Activated CD8-positive, alpha-beta memory T cell treated with anti-CD3 and anti-CD28 coated beads, Interleukin-2, amount 50 U/mL, for 4 hours (primary cell): ENCODE data around the gene SHPK.

ENCODE experiments used
- DNase-seq: peaks from one replicate; pipeline ENCODE4 v3.0.0-alpha.2; 2020

Gene SHPK

GRCh38 chr17:3659541-3660111 lies 23.6 kb upstream of the SHPK start:
- no peak for DNase-seq

DNA sequence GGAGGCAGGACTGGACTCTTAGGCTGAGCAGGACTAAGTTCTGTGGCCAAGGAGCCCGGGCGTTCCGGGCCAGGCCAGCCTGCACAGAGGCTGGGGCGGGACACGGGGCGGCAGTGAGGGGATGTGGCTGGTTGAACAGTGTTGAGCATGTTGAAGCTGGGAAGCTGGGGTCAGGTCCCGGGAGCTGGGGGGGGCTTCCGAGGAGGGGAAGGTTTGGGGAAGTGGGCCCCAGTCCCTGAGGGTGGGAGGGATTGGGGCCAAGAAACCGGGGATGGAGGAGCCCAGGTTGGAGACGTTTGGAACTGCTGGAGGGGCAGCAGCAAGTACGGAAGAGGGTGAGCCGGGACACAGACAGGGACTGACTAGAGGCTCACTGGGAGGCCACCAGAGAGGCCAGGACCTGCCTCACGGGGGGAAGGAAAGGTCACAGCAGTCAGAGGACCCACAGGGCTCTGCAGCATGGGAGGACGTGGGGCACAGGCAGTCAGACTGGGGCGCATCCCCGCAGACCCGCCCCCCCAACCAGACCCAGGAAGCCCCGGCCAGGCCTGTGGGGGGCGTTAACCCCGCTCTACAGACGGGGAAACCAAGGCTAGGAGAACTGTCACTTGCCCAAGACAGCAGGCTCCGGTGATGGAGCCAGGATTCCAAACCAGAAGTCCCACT lies 22.9 kb upstream of the SHPK start:
- no peak for DNase-seq

- no peak for DNase-seq
Observed at GRCh38 chr17:3657874-3658783, 22.1 kb upstream of the SHPK start.

- DNase-seq, result no peak
Observed at GRCh38 chr17:3657588-3657869, 21.5 kb upstream of the SHPK start.

- DNase-seq, result no peak
Observed at GRCh38 chr17:3656755-3657587, 20.9 kb upstream of the SHPK start.

DNA sequence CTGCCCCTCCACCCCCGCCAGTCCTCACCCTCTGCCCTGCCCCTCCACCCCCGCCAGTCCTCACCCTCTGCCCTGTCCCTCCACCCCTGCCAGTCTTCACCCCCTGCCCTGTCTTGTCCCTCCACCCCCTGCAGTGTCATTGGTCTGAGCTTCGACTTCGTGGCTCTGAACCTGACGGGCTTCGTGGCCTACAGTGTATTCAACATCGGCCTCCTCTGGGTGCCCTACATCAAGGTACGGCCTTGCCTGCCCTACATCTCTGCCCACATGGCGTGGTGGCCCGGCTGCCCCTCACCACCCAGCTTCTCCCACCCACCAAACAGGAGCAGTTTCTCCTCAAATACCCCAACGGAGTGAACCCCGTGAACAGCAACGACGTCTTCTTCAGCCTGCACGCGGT lies 20.3 kb upstream of the SHPK start:
- DNase-seq, result no peak

DNA sequence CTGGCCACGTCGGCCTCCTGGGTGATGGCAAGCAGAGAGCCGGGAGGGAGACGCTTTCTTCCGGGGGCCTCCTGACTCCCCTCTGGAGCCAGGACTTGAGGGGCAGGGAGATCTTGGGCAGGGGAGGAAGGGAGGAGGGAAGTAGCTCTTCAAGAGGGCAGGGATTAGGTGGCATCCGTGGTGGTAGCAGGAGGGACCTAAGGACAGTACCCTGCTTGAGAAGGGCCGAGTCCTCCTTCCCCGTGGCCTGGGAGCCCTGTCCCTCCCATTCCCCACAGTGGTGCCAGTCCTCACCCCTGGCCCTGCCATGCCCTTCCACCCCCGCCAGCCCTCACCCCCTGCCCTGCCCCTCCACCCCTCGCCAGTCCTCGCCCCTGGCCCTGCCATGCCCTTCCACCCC lies 19.7 kb upstream of the SHPK start:
- no peak for DNase-seq

GRCh38 chr17:3647769-3648555 lies 11.9 kb upstream of the SHPK start:
- DNase-seq, result no peak

DNA sequence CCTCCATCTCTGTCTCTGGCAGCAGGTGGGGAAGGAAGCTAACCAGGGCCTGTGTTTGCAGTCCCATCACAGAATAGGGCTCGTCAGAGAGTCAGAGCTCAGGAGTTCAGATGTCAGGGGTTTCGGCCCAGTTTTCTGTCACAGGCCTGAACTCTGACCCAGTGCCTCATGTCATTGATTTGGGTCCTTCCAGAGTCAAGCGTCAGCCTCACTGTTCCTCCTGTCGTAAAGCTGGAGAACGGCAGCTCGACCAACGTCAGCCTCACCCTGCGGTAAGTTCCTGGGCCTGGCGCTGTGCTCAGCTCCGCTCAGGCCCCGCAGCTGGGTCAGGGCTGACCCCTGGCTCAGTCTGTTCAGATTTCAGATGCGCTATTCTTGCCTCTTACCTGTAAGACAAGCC lies 11.2 kb upstream of the SHPK start:
- no peak for DNase-seq

DNA sequence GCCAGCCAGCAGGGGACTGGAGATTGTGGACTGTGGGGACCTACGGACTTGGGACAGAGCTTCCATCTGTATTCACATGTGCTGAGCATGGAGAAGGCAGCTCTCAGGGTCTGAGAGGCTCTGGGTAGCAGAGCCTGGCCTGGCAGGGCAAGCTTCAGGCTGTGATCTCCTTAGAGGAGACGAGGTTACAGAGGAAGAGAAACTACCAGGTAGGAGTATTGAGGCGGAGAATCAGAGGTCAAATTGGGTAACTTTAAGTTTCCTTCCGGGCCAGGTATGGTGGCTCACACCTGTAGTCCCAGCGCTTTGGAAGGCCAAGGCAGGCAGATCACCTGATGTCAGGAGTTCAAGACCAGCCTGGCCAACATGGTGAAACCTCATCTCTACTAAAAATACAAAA lies 9.3 kb upstream of the SHPK start:
- no peak for DNase-seq

DNA sequence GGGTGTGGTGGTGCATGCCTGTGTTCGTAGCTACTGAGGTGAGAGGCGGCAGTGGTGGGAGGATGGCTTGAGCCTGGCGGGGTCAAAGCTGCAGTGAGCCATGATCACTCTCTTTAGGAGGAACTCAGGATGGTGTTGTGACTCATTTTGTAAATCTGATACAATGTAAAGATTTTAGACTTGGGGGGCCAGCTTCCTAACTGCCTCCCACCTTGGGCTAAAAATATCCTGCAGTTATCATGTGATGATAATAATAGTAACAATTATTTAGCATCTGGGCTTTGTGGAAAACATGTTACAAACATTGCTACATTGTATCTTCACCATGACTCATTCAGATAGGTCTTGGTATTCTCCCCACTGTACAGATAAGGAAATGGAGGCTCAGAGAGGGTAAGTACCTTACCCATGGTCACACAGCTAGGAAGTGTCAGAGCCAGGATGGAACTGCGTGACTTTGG lies 7.9 kb upstream of the SHPK start:
- no peak for DNase-seq

DNA sequence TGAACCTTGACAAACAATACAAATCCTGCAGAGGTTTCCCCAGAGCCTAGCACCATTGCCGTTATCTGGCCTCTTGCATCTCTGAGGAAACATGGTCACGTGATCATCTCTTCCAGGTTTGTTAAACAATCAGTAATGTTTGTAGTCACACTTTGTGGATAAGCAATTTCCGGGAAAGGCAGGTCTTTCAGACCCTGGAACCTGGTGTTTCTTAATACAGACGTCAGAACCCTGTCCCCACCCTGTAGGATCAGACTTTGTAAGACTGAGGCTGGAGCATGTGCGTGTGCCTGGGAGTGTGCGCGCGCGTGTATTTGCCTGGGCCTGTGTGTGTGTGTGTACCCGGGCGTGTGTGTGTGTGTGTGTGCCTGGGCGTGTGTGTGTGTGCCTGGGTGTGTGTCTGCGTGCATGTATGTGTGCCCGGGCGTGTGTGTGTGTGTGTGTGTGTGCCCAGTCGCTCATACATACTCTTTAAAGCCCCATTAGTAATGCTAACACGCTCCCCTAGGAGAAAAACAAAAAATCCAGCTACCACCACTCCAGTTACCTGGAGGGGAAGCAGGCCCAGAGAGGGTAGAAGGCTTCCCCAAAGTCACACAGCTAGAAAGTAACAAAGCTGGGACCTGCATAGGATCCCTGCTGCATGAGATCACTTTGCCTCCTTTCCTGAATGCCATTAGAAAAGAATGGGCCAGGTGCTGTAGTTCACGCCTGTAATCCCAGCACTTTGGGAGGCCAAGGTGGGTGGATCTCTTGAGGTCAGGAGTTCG lies 5.9 kb upstream of the SHPK start:
- no peak for DNase-seq

- DNase-seq, result no peak
Observed at GRCh38 chr17:3641014-3641413, 5.0 kb upstream of the SHPK start.

- no peak for DNase-seq
Observed at GRCh38 chr17:3639981-3640596, 4.0 kb upstream of the SHPK start.

DNA sequence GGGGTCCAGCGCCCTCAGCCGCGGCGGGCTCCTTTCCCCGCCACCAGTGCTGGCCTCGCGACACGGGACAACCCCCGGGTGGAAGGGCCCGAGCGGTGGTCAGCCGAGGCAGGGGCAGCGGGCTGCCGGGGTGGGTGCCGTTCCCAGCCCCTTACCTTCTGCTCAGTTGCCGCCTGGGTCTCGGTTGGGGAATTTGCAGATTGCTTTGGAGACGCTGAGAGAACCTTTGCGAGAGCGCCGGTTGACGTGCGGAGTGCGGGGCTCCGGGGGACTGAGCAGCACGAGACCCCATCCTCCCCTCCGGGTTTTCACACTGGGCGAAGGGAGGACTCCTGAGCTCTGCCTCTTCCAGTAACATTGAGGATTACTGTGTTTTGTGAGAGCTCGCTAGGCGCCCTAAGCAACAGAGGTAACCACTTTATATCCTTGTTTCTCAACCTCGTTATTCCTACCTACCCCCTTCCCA lies 891 bp upstream of the SHPK start:
- DNase-seq, result no peak

DNA sequence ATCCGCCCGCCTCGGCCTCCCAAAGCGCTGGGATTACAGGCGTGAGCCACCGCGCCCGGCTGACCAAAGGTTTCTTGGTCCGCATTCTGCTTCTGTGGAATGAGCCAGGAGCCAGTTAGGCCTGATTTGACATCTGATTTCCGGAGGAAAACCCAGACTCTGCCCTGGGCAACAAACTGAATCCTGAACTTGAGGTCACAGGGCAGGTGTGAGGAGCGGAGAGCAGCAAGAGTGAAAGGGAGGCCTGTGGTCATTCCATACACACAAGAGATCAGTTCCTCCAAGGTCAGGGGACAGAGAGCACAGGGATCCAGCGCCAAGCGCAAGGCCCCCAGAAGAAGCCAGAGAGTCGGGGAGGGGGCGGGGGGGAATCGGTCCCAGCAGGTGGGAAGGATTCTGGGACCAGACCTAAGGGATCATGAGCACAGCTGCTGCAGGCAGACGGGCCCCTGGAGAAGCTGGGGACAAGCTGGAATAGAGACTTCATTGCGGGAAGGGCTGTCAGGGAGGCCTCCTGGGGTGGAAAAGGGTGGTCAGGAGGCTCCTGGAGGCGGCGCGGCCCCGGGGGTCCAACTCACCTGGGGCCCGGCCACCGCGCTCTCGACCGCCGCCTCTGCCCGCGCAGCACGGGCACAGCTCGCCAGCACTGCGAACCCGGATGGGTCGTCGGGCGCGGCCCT lies 436 bp downstream of the SHPK start:
- no peak for DNase-seq

GRCh38 chr17:3632287-3632686 lies 3.8 kb downstream of the SHPK start:
- no peak for DNase-seq

- no peak for DNase-seq
Observed at GRCh38 chr17:3630781-3631180, 5.3 kb downstream of the SHPK start.

- no peak for DNase-seq
Observed at GRCh38 chr17:3627769-3628167, 8.3 kb downstream of the SHPK start.
